ENCODE results near the gene TRERF1. TPM values are rescaled to one million over a fixed set of nuclear protein-coding genes. Genes with fewer than 3 reads are reported as not detected.

TRERF1 gene
- total RNA-seq, 1 donor from 2014 or later, result 3.7 TPM

DNA sequence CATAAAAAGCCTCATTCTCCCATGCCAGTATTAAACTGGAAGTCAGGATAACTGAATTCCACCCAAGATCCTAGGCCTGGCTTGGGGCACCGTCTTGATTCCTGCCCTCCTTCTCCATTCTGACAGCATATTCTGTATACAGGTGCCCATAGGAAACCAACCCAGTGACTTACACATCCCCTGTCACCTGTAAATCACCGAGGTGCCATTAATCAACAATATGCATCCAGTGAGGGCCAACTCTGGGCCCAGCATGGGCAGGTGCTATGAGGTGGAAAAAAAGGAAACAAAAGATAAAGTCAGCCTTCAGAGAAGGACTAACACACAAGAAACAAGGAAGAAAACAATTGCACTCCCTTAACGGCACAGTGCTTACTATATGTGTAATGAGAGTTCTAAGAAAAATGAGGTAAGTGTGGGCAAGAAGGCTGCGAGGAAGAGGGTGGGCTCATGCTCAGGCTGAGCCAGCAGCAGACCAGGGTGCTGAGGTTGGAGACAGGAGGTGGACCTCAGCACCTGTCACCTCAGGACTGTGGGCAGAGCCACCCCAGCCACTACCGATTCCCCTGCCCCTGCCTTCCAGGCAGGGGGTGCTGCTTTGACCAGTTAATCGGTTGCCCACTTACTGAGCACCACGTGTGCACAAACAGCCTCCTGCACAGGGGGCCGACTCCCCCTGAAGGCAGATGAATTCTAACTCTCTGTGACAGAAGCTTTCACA, 105.9 kb downstream of the TRERF1 start:
- H3K27me3 ChIP-seq (ENCODE audit: control insufficient read depth in 3 of 3, insufficient read depth in 3 of 3, low read length in 3 of 3), result no peaks in the 10 kb centered on the region
- no peaks in the 10 kb centered on the region for H3K36me3 ChIP-seq (ENCODE audit: control insufficient read depth in 3 of 3, insufficient read depth in 3 of 3, low read length in 3 of 3)
- H3K9ac ChIP-seq (ENCODE audit: low read depth in 1 of 3, low read length in 3 of 3), result no peak overlapping the region
- no peaks in the 10 kb centered on the region for H3K9me3 ChIP-seq (ENCODE audit: control insufficient read depth in 3 of 3, low read length in 3 of 3)
- no peak overlapping the region for H3K27ac ChIP-seq (ENCODE audit: low read depth, low read length)
- no peak overlapping the region for H3K4me3 ChIP-seq (ENCODE audit: low read length in 3 of 3)
- H3K4me1 ChIP-seq (ENCODE audit: control insufficient read depth in 3 of 3, insufficient read depth in 3 of 3, low read length in 3 of 3), result no peaks in the 10 kb centered on the region

DNA sequence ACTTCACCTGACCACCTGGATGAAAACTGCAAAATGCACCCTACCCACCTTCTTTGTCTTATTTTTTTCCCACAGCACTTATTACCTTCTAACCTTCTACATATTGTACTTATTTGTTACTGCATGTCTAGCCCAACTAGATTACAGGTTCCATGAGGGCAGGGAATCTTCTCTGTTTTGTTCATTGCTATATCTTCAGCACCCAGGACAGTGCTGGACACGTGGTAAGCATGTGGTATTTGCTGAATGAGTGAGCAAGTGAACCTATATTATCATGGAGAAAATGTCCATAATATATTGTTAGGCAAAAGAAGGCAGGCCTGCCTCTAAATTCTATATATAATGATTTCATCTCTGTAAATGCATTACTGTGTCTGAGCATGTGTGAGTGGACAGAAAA, 107.0 kb downstream of the TRERF1 start:
- Histone ChIP-seq H3K9me3 (ENCODE audit: control insufficient read depth in 3 of 3, low read length in 3 of 3) (no peaks in the 10 kb centered on the region), H3K9ac (ENCODE audit: low read depth in 1 of 3, low read length in 3 of 3) (no peak overlapping the region), H3K27ac (ENCODE audit: low read depth, low read length) (no peak overlapping the region), H3K36me3 (ENCODE audit: control insufficient read depth in 3 of 3, insufficient read depth in 3 of 3, low read length in 3 of 3) (no peaks in the 10 kb centered on the region), H3K4me1 (ENCODE audit: control insufficient read depth in 3 of 3, insufficient read depth in 3 of 3, low read length in 3 of 3) (no peaks in the 10 kb centered on the region), H3K4me3 (ENCODE audit: low read length in 3 of 3) (no peak overlapping the region), H3K27me3 (ENCODE audit: control insufficient read depth in 3 of 3, insufficient read depth in 3 of 3, low read length in 3 of 3) (no peaks in the 10 kb centered on the region)

DNA sequence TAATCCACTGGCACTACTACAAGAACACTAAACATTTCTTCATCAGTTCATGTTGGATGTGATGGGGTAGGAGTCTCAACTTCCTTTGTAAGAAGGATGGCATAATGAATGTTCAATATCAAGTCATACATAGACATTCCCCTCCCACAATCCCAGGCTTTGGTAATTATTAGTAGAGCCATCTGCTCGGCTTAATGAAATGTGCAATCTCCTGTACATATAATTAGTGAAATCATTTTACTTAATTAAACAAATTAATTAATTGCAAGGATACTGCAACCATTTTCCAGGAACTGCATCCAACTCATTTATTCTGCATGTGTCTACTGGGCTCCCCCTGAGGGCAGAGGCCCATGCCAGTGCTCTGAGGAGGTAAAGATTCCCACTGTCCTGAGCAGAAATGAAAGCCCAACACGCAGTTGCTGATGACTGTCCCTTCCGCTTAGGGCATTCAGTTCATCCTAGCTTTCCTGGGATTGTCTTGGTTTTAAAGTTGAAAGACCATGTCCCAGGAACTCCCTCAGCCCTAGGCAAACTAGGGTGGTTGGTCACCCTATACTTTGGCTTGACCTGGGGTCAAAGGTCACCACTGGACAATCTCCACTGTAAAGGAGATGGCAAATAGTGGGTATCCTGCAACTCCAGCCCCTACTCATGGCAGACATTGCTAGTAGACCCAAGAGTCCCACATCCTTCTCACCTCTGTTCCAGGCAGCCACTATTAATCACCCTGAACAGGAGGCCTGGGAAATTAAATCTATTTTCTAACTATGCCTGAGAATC, 109.8 kb downstream of the TRERF1 start:
- H3K9ac ChIP-seq (ENCODE audit: low read depth in 1 of 3, low read length in 3 of 3), result no peak overlapping the region
- H3K36me3 ChIP-seq (ENCODE audit: control insufficient read depth in 3 of 3, insufficient read depth in 3 of 3, low read length in 3 of 3), result no peaks in the 10 kb centered on the region
- no peak overlapping the region for H3K27ac ChIP-seq (ENCODE audit: low read depth, low read length)
- no peaks in the 10 kb centered on the region for H3K4me1 ChIP-seq (ENCODE audit: control insufficient read depth in 3 of 3, insufficient read depth in 3 of 3, low read length in 3 of 3)
- H3K9me3 ChIP-seq (ENCODE audit: control insufficient read depth in 3 of 3, low read length in 3 of 3), result no peaks in the 10 kb centered on the region
- H3K27me3 ChIP-seq (ENCODE audit: control insufficient read depth in 3 of 3, insufficient read depth in 3 of 3, low read length in 3 of 3), result no peaks in the 10 kb centered on the region
- H3K4me3 ChIP-seq (ENCODE audit: low read length in 3 of 3), result no peak overlapping the region

DNA sequence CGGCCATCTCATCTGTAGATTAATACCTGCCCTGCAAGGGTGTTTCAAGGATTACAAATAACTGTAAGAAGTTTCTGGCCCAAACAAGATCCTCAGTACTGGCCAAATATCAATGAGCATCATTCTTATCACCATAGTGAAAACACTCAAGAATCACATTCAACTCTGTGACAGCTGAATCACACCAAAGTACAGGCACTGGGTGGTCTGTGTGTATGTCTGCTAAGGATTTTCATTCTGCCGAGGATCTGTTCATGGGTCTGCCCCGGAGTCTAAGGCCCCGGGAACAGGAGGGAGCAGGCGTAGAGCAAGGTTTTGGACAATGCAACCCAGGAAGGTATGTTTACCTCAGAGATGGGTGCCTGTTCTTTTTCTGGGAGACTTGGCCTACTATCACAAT, 110.5 kb downstream of the TRERF1 start:
- Histone ChIP-seq H3K4me3 (ENCODE audit: low read length in 3 of 3) (no peak overlapping the region), H3K36me3 (ENCODE audit: control insufficient read depth in 3 of 3, insufficient read depth in 3 of 3, low read length in 3 of 3) (no peaks in the 10 kb centered on the region), H3K4me1 (ENCODE audit: control insufficient read depth in 3 of 3, insufficient read depth in 3 of 3, low read length in 3 of 3) (no peaks in the 10 kb centered on the region), H3K27me3 (ENCODE audit: control insufficient read depth in 3 of 3, insufficient read depth in 3 of 3, low read length in 3 of 3) (no peaks in the 10 kb centered on the region), H3K9ac (ENCODE audit: low read depth in 1 of 3, low read length in 3 of 3) (no peak overlapping the region), H3K9me3 (ENCODE audit: control insufficient read depth in 3 of 3, low read length in 3 of 3) (no peaks in the 10 kb centered on the region), H3K27ac (ENCODE audit: low read depth, low read length) (no peak overlapping the region)

DNA sequence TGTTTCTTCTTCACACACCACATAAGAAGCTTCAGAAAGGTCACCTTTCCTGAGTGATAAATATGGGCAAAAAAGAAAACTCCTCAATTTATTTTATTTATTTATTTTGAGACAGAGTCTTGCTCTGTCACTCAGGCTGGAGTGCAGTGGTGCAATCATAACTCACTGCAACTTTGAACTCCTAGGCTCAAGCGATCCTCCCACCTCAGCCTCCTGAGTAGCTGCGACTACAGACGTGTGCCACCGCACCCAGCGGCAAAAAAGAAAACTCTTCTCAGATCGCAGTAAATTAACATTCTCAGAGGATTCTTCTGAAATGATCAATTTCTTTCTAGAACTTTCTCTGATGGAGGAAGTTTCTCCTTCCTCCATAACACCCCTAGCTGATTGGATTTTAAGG, 111.2 kb downstream of the TRERF1 start:
- Histone ChIP-seq H3K27ac (ENCODE audit: low read depth, low read length) (no peak overlapping the region), H3K36me3 (ENCODE audit: control insufficient read depth in 3 of 3, insufficient read depth in 3 of 3, low read length in 3 of 3) (no peaks in the 10 kb centered on the region), H3K4me3 (ENCODE audit: low read length in 3 of 3) (no peak overlapping the region)

DNA sequence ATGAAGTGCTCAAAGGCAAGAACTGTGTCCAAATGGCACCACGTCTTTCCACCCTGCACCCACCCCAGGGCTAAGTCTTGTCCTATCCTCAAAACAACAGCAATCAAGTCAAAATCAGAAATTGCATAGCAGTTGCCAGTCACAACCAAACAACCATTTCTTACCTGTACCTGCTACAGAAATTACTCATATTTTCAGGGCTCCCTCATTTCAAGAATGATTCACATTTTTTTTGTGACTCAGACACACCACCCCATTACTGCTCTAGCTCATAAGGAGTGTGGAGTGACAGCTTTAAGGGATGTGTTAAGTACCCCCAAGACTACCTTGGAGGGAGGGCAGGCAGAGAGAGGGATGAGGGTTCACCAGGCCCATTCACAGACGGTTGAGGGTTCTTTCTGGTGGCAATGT, 111.7 kb downstream of the TRERF1 start:
- H3K27ac ChIP-seq (ENCODE audit: low read depth, low read length), result no peak overlapping the region
- H3K27me3 ChIP-seq (ENCODE audit: control insufficient read depth in 3 of 3, insufficient read depth in 3 of 3, low read length in 3 of 3), result no peaks in the 10 kb centered on the region
- H3K4me3 ChIP-seq (ENCODE audit: low read length in 3 of 3), result no peak overlapping the region
- no peaks in the 10 kb centered on the region for H3K9me3 ChIP-seq (ENCODE audit: control insufficient read depth in 3 of 3, low read length in 3 of 3)
- H3K36me3 ChIP-seq (ENCODE audit: control insufficient read depth in 3 of 3, insufficient read depth in 3 of 3, low read length in 3 of 3), result no peaks in the 10 kb centered on the region
- no peak overlapping the region for H3K9ac ChIP-seq (ENCODE audit: low read depth in 1 of 3, low read length in 3 of 3)
- H3K4me1 ChIP-seq (ENCODE audit: control insufficient read depth in 3 of 3, insufficient read depth in 3 of 3, low read length in 3 of 3), result no peaks in the 10 kb centered on the region

More for the DNA sequence above, 111.2 kb downstream of the TRERF1 start:
- H3K4me1 ChIP-seq (ENCODE audit: control insufficient read depth in 3 of 3, insufficient read depth in 3 of 3, low read length in 3 of 3), result no peaks in the 10 kb centered on the region
- H3K9ac ChIP-seq (ENCODE audit: low read depth in 1 of 3, low read length in 3 of 3), result no peak overlapping the region
- H3K27me3 ChIP-seq (ENCODE audit: control insufficient read depth in 3 of 3, insufficient read depth in 3 of 3, low read length in 3 of 3), result no peaks in the 10 kb centered on the region
- no peaks in the 10 kb centered on the region for H3K9me3 ChIP-seq (ENCODE audit: control insufficient read depth in 3 of 3, low read length in 3 of 3)

DNA sequence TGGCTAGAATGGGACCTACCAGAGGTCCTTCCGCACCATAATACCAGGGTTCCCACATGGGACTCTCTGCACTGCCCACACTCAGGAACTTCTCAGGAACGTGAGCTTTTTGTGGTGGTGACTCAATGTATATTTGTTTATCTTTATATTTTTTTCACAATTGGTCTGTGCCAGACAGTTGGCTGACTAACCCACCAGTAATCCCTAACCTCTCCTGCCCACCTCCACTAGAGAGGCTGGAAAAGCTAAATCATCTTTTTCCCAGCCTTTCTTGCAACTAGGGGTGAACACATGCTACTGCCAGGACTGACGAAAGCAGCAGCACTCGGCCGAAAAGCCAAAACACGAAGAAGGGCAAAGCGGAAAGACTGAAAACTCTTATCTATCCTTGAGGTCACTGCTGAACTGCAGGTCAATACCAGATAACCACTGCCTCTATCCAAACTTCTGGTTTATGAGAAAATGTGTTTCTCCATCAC, 112.9 kb downstream of the TRERF1 start:
- Histone ChIP-seq H3K4me1 (ENCODE audit: control insufficient read depth in 3 of 3, insufficient read depth in 3 of 3, low read length in 3 of 3) (no peaks in the 10 kb centered on the region), H3K36me3 (ENCODE audit: control insufficient read depth in 3 of 3, insufficient read depth in 3 of 3, low read length in 3 of 3) (no peaks in the 10 kb centered on the region), H3K9ac (ENCODE audit: low read depth in 1 of 3, low read length in 3 of 3) (no peak overlapping the region), H3K4me3 (ENCODE audit: low read length in 3 of 3) (no peak overlapping the region), H3K9me3 (ENCODE audit: control insufficient read depth in 3 of 3, low read length in 3 of 3) (no peaks in the 10 kb centered on the region), H3K27ac (ENCODE audit: low read depth, low read length) (no peak overlapping the region), H3K27me3 (ENCODE audit: control insufficient read depth in 3 of 3, insufficient read depth in 3 of 3, low read length in 3 of 3) (no peaks in the 10 kb centered on the region)

DNA sequence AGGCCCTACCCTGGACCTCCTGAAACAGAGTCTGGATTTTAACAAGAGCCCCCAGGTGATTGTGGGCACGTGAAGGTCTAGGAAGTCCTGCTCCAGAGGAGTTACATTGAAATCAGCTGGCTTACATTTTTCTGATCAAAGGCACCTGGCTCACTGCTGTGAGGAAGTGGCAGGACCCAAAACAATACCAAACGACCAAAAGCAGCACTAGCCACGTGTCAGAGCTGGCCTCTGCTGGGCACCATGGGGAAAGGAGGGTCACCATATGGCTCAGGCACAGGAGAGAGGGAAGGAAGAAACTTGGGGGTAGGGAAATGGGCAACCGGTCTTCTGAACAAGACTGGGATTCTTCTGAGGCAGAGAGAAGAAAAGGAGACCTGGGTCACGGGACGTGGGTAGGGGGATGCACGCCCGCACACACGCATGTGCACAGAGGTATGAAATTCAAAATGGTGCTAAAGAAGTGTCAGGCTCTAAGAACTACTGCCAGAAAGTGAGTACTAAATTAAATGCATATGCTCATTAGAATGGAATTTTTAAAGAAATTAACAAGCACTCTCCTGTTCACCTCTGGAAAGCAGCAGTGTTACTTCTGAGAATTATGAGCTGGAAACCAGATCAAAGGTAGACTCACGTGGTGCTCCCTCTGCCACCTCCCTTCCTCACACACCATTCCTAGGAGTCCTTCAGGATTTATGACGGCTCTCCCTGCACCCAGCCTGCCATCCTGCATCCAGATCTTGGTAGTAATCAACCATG, 113.6 kb downstream of the TRERF1 start:
- Histone ChIP-seq H3K36me3 (ENCODE audit: control insufficient read depth in 3 of 3, insufficient read depth in 3 of 3, low read length in 3 of 3) (no peaks in the 10 kb centered on the region), H3K4me3 (ENCODE audit: low read length in 3 of 3) (no peak overlapping the region), H3K27ac (ENCODE audit: low read depth, low read length) (no peak overlapping the region), H3K27me3 (ENCODE audit: control insufficient read depth in 3 of 3, insufficient read depth in 3 of 3, low read length in 3 of 3) (no peaks in the 10 kb centered on the region), H3K4me1 (ENCODE audit: control insufficient read depth in 3 of 3, insufficient read depth in 3 of 3, low read length in 3 of 3) (no peaks in the 10 kb centered on the region), H3K9ac (ENCODE audit: low read depth in 1 of 3, low read length in 3 of 3) (no peak overlapping the region), H3K9me3 (ENCODE audit: control insufficient read depth in 3 of 3, low read length in 3 of 3) (no peaks in the 10 kb centered on the region)

DNA sequence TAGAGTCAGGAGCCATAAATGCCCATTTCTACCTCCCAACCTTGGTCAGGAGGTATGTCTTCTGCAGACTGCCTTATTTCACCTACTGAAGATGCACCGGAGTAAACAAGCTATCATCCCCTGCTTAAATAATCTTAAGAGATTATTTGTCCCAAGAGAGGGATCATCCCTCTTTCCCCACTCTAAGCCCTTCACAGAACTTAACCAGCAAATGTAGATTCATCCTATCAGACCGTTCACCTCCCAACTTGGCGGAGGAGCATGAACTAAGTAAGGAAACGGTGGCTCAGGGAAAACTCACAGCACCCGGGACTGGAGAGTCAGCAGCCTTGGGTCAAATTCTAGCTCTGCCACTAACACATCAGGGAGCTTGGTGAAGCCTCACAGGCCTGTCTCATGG, 115.3 kb downstream of the TRERF1 start:
- Histone ChIP-seq H3K9me3 (ENCODE audit: control insufficient read depth in 3 of 3, low read length in 3 of 3) (no peaks in the 10 kb centered on the region), H3K9ac (ENCODE audit: low read depth in 1 of 3, low read length in 3 of 3) (no peak overlapping the region), H3K4me3 (ENCODE audit: low read length in 3 of 3) (no peak overlapping the region), H3K27ac (ENCODE audit: low read depth, low read length) (no peak overlapping the region), H3K27me3 (ENCODE audit: control insufficient read depth in 3 of 3, insufficient read depth in 3 of 3, low read length in 3 of 3) (no peaks in the 10 kb centered on the region), H3K36me3 (ENCODE audit: control insufficient read depth in 3 of 3, insufficient read depth in 3 of 3, low read length in 3 of 3) (no peaks in the 10 kb centered on the region), H3K4me1 (ENCODE audit: control insufficient read depth in 3 of 3, insufficient read depth in 3 of 3, low read length in 3 of 3) (no peaks in the 10 kb centered on the region)

DNA sequence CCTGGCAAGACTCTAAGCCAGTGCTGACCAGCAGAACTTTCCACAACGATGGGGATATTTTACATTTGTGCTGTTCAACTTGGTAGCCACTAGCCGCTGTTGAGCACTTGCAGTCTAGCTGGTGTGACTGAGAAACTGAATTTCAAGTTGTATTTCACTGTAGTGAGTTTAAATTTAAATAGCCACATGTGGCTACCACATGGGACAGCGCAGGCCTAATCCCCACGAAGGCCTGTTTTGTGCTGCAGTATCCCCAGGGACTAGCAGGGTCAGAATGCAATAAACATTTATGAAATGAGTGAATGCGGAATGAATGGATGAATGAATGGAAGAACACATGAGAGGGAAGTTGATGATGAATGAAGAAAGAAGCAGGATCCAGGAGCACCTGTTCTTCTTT, 115.8 kb downstream of the TRERF1 start:
- Histone ChIP-seq H3K27ac (ENCODE audit: low read depth, low read length) (no peak overlapping the region), H3K9ac (ENCODE audit: low read depth in 1 of 3, low read length in 3 of 3) (no peak overlapping the region), H3K4me1 (ENCODE audit: control insufficient read depth in 3 of 3, insufficient read depth in 3 of 3, low read length in 3 of 3) (no peaks in the 10 kb centered on the region), H3K27me3 (ENCODE audit: control insufficient read depth in 3 of 3, insufficient read depth in 3 of 3, low read length in 3 of 3) (no peaks in the 10 kb centered on the region), H3K36me3 (ENCODE audit: control insufficient read depth in 3 of 3, insufficient read depth in 3 of 3, low read length in 3 of 3) (no peaks in the 10 kb centered on the region), H3K9me3 (ENCODE audit: control insufficient read depth in 3 of 3, low read length in 3 of 3) (no peaks in the 10 kb centered on the region), H3K4me3 (ENCODE audit: low read length in 3 of 3) (no peak overlapping the region)

All from skeletal muscle tissue (tissue), 4 donors.